Right forelimb (tissue), 1 donor: ENCODE measurements around the gene CENPVL2.
"Not testable (repeated sequence)": the region's sequence is repeated elsewhere in the genome, so short reads cannot be mapped to it uniquely, and the experiment has no call there.

ENCODE experiments used
- DNase-seq: peaks from one replicate; pipeline ENCODE4 v3.0.0-alpha.2; 2018

The CENPVL2 gene

GRCh38 chrX:51682720-51683062, at the start of gene CENPVL2:
CENPVL2 (minus strand) TSS chrX:51682831; CDS start chrX:51682831, 0 bp downstream.
- not testable (repeated sequence) for DNase-seq

- no peak for DNase-seq
These were observed 45.6 kb upstream of the CENPVL2 start for GRCh38 chrX:51728202-51728601.

- DNase-seq = not testable (repeated sequence)
These were observed 30.5 kb upstream of the CENPVL2 start for GRCh38 chrX:51712943-51713647.

GRCh38 chrX:51710277-51711164, 27.9 kb upstream of the CENPVL2 start, which contains the start of gene CENPVL1:
CENPVL1 (plus strand) TSS chrX:51710512; CDS start chrX:51710512, 0 bp downstream.
- DNase-seq = not testable (repeated sequence)

GRCh38 chrX:51697397-51697796, 14.8 kb upstream of the CENPVL2 start:
- no peak for DNase-seq

- no peak for DNase-seq
These were observed 11.6 kb upstream of the CENPVL2 start for GRCh38 chrX:51694254-51694653.

- not testable (repeated sequence) for DNase-seq
These were observed 567 bp downstream of the CENPVL2 start for GRCh38 chrX:51681808-51682719.

- not testable (repeated sequence) for DNase-seq
These were observed 2.8 kb downstream of the CENPVL2 start for GRCh38 chrX:51679689-51680433.

GRCh38 chrX:51665981-51666380, 16.6 kb downstream of the CENPVL2 start:
- no peak for DNase-seq

GRCh38 chrX:51643377-51643776, 39.3 kb downstream of the CENPVL2 start:
- DNase-seq = no peak

- no peak for DNase-seq
These were observed 41.1 kb downstream of the CENPVL2 start for GRCh38 chrX:51641421-51642021.

GRCh38 chrX:51636511-51636910, 46.1 kb downstream of the CENPVL2 start:
- DNase-seq = not testable (repeated sequence)
